ENCODE measurements around the gene A1BG.
"Not testable (repeated sequence)": the region's sequence is repeated elsewhere in the genome, so short reads cannot be mapped to it uniquely, and the experiment has no call there.

The A1BG gene

GRCh38 chr19:58336820-58337219 is 16.5 kb downstream of the A1BG start:
- no peak for DNase-seq (ENCODE audit: low spot score)

DNA sequence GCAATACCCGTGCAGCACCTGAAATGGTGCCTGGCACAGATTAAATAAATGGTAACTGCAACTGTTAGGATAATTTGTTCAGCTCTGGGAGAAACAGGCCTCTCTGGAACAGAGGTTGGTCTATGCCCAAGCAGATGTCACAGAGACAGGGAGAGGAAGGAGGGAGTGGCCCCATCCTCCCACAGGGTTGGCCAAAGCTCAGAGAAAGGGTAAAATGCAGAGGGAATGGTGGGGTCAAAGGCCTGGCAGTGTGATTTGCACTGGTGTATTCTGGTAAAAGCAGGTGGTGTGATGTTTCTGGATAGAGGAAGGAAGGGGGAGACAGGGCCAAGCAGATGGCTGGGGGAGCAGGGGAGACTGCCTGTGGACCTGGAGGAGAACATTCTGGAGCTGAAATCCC is 17.1 kb downstream of the A1BG start:
- no peak for DNase-seq (ENCODE audit: low spot score)

- DNase-seq (ENCODE audit: low spot score), result no peak
Measured at GRCh38 chr19:58335630-58336029, 17.7 kb downstream of the A1BG start.

DNA sequence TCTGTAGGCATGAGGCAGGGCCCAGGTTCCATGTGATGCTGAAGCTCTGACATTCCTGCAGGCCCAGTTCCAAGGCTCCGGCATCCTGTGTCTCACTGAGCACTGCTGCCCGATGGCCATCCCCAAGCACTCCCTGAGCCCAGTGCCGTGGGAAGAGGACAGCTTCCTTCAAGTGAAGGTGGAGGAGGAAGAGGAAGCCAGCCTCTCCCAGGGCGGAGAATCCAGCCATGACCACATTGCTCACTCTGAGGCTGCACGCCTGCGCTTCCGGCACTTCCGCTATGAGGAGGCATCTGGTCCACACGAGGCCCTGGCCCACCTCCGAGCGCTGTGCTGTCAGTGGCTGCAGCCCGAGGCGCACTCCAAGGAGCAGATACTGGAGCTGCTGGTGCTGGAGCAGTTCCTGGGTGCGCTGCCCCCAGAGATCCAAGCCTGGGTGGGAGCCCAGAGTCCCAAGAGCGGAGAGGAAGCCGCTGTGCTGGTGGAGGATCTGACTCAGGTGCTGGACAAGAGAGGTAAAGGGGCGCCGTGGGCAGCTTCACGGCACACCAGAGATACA is 18.5 kb downstream of the A1BG start:
- no peak for DNase-seq (ENCODE audit: low spot score)

- no peak for DNase-seq (ENCODE audit: low spot score)
Measured at GRCh38 chr19:58332697-58333096, 20.6 kb downstream of the A1BG start.

- DNase-seq (ENCODE audit: low spot score), result no peak
Measured at GRCh38 chr19:58330458-58330857, 22.8 kb downstream of the A1BG start.

GRCh38 chr19:58328999-58329398 is 24.3 kb downstream of the A1BG start:
- DNase-seq (ENCODE audit: low spot score), result peak; percentile 44

DNA sequence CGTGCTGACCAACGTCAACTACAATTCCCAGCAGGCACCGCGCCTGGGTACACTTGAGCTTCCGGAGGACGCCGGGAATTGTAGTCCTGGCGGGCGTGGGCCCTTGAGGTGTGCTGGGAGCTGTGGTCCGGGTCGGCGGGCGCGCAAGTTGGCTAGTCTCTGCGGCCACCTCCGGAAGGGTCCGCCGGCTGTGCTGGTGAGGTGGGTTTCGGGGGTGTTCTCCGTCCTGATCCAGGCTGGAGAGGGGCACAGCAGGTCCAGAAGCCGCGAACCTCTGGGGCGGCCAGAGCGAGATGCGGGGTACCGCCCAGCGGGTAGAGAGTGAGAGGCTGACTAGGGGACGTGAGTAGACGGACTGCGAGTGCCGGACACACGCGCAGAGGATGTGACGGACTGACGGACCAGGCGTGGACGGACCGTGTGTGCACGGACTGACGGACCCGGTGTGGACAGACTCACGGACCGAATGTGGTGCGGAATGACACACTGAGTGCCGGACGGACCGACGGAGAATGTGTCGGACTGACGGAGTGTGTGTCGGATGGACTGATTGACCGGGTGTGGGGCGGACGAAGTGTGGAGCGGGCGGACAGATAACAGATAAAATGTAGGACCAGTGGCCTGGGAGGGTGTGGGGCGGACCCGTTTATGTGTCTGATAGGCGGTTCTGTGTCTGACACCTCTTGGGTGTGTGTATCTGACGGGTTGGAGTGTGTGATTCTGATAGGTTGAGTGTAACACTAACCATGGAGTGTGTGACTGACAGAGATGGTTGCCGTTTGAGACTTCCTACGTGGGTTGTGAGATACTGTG is 26.2 kb downstream of the A1BG start, which contains the start of gene ZSCAN22:
TSS of gene ZSCAN22 (plus strand) at position 81 of the 813 bp plus-strand sequence. CDS start 7,809 bp downstream, outside the sequence.
- peak; percentile 96 for DNase-seq (ENCODE audit: low spot score)

GRCh38 chr19:58326501-58326913 is 26.8 kb downstream of the A1BG start:
- no peak for DNase-seq (ENCODE audit: low spot score)

DNA sequence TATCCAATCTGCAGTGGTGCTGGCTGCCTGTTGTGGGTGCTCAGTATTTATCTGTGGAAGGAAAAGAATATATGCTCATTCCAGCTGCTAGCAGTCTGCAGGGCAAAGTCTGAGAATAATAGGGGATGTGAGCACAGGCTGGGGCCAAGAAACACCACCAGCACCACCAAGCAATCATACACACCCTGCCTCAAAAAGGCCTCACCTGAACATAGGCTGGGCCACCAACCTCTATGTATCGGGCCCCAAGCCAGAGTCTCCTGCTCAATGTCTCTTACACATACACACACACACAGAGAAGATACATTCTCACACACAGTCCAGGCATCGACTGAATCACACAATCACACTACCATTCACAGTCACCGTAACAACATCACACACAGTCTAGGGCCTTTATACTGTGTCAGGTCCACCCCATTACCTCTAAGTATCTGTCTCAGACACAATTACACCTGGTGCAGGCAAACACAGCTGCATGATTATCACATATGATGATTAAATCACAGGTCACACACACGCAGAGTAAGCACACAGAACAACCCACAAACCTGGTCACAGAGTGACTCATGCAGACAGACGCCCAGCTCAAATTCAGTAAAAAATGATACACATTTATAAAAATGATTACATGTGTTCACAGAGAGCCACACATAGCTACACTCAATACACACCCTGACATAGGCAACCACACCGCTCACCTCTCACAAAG is 27.8 kb downstream of the A1BG start:
- no peak for DNase-seq (ENCODE audit: low spot score)

DNA sequence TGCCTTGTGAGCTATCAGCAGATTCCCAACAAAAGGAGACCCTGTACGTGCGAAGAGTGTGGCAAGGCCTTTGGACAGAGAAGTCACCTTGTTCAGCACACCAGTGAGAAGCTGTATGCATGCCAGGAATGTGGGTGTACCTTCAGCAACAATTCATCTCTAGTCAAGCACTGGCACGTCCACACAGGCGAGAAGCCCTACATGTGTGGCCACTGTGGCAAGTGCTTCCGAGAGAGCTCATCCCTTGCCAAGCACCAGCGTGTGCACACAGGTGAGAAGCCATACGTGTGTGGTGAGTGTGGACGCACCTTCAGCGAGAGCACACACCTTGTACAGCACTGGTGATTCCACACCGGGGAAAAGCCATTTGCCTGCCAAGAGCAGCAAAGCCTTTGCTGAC is 34.1 kb downstream of the A1BG start:
- no peak for DNase-seq (ENCODE audit: low spot score)

DNA sequence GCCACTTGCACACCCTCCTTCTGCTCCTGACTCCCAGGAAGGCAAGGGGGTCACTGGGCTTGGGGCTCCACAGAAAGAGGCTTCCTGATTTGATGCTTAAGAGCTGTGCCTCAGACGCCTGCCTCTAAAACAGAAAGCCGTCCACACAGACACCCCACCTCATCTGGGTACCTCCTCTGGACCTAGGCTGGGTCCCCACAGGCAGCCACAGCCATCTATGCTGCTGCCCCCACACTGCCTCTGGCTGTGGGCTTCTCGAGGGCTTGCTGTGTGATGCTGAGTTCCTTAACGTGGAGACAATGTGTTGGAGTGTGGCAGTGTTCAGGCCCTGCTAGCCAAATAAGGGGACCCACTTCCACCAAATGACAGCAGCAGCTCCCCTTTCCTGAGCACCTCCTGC is 35.0 kb downstream of the A1BG start:
- DNase-seq (ENCODE audit: low spot score), result no peak

GRCh38 chr19:58317476-58318072 is 35.7 kb downstream of the A1BG start:
- no peak for DNase-seq (ENCODE audit: low spot score)

- no peak for DNase-seq (ENCODE audit: low spot score)
Measured at GRCh38 chr19:58315580-58315979, 37.7 kb downstream of the A1BG start.

DNA sequence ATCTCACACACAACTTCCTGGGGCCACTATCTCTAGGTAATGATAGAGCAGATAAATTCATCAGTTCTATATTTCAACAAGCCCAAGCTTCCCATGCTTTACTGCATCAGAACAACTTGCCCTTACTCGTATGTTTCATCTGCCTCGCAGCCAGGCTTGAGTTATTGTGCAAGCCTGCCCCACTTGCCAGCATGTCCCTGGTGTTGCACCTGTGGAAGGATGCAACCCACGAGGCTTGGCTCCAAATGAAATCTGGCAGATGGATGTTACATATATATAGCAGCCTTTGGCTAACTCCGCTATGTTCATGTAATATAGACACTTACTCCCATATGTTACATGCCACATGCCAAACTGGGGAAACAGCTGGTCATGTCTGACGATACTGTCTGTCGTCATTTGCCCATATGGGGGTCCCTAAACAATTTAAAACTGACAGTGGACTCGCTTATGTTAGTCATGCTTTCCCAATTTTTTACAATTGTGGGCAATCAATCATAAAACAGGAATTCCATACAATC is 41.9 kb downstream of the A1BG start:
- no peak for DNase-seq (ENCODE audit: low spot score)

- DNase-seq (ENCODE audit: low spot score), result not testable (repeated sequence)
Measured at GRCh38 chr19:58310685-58311084, 42.6 kb downstream of the A1BG start.

GRCh38 chr19:58307736-58308135 is 45.6 kb downstream of the A1BG start:
- DNase-seq (ENCODE audit: low spot score), result no peak

- no peak for DNase-seq (ENCODE audit: low spot score)
Measured at GRCh38 chr19:58305932-58306323, 47.4 kb downstream of the A1BG start.

DNA sequence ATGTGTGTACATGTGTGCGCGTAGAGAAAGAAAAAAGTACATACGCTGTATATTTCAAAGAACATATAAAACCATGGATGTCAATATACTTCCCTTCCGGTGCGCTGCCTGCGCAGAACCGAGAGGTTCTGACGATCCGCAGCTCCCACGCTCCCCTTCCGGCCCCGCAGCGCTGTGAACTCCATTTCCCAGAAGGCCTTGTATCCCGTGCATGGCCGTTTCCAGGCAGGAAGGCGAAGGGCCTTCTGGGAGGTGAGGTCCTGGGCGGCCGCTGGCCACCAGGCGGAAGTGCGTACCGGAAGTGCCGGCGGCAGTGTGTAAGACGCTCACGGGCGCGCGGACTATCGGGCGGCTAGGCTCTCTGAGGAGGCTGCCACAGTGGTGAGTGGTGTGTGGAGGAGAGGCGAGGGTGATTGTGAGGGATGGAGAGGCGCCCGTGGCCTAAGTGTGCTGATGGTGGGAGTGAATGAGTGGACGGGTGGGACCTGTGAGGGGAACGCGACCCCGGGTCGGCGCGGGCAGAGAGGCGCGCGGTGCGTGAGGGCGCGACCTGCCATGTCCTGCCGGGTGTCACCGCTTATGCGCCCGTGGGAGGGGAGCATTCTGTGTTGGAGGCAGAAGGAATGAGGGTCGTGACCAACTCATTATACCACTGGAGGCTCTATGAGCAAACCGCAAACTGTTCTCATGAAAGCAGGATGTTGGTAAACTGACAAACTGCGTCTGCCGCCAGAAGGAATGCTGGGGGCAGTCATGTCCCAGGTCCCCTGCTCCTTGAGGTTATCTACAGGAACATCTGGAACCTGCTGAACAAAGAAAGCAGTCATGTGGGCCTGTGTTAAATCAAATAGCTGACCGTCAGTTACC is 48.0 kb downstream of the A1BG start, which contains the start of gene ERVK3-1:
TSS of gene ERVK3-1 (plus strand) at position 313 of the 867 bp plus-strand sequence. CDS start 6,792 bp downstream, outside the sequence.
- peak; percentile 96 for DNase-seq (ENCODE audit: low spot score)

DNA sequence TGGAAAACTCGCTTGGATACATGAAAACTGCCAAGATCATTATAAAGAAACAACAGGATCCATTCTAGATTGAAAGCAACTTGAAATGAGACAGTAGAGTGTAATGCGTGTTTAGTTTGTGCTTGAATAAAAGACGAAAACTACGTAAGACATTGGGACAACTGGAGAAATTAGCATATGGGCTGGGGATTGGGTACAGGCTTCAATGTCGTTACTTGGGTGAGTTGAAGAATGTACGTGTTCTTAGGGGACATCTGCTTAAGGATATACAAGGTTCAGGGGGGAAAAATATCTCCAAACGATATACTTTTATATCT is 48.6 kb downstream of the A1BG start:
- DNase-seq (ENCODE audit: low spot score), result no peak

DNA sequence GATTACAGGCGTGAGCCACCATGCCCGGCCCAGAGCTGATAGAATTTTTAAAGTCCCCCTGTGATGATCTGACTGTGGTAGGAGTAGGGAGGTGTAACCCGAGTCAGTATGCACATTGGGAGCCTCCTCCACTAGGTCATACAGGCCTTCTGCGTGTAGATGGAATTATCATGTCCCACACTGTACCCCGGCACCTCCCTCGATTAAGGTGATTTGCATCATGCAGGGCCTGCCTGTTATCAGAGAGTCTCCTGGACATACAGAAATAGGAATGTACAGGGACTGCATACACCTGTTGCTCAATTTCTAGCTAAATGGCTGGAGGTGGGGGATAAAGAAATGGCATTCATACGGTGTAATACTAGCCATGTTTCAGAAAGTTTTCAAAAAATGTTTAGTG is 49.0 kb downstream of the A1BG start:
- no peak for DNase-seq (ENCODE audit: low spot score)

All from D341Med (cell line).